HG03108 (cell line): Measurements from ENCODE around the gene CLDN12.
"Not testable (repeated sequence)": the region's sequence is repeated elsewhere in the genome, so short reads cannot be mapped to it uniquely, and the experiment has no call there.

Experiments
- ATAC-seq: cut with Tn5 transposase; IDR thresholded peaks from one replicate; pipeline ENCODE4 v1.9.1; 2021; ENCODE audit warnings: moderate library complexity; ENCODE audit not compliant: unreplicated experiment

Gene CLDN12

GRCh38 chr7:90432752-90433151 lies 29.5 kb downstream of the CLDN12 start:
- ATAC-seq, result no peak

GRCh38 chr7:90433221-90433620 lies 30.0 kb downstream of the CLDN12 start:
- ATAC-seq, result no peak

GRCh38 chr7:90445633-90446032 lies 42.4 kb downstream of the CLDN12 start:
- ATAC-seq, result no peak

DNA sequence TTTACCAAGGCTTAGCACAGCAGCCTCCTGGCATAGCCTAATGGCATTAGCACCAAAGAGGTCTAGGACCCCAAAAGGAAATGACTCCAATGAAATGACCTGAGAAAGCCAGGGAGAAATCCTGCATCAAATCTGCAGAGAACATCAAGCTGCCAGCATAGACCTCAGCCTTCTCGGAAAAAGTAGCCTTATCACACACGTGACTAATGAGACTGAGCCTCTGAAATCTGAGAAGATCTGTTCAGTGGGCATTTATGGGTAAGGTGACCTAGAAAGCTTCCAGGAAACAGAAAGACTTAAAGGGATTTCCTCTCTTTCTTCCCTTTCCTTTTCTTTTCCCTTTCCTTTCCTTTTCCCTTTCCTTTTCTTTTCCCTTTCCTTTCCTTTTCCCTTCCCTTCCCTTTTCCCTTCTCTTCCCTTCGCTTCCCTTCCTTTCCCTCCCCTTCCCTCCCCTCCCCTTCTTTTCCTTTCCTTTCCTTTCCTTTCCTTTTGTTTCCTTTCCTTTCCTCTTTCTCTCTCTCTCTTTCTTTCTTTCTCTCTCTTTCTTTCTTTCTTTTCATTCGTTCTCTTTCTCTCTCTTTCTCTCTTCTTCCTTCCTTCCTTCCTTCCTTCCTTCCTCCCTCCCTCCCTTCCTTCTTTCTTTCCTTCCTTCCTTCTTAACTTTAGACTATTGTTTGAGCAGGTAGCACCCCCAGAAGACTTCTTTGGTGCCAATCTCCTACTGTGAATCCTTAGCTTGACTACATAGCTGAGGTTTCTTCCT lies 43.1 kb downstream of the CLDN12 start:
- ATAC-seq, result no peak

GRCh38 chr7:90453259-90453891 lies 50.1 kb downstream of the CLDN12 start:
- ATAC-seq, result no peak

- ATAC-seq, result no peak
Measured at GRCh38 chr7:90453931-90454330, 50.7 kb downstream of the CLDN12 start.

- ATAC-seq, result peak; percentile 70
Measured at GRCh38 chr7:90455163-90456030, 52.1 kb downstream of the CLDN12 start.

- no peak for ATAC-seq
Measured at GRCh38 chr7:90458104-90458503, 54.8 kb downstream of the CLDN12 start.

GRCh38 chr7:90459888-90460287 lies 56.6 kb downstream of the CLDN12 start:
- no peak for ATAC-seq

GRCh38 chr7:90461219-90461618 lies 58.0 kb downstream of the CLDN12 start:
- ATAC-seq, result no peak

GRCh38 chr7:90463151-90463628 lies 59.9 kb downstream of the CLDN12 start:
- not testable (repeated sequence) for ATAC-seq
